Measurements from ENCODE around the gene TRPM3.

TRPM3 gene

GRCh38 chr9:70881333-70881732, 240.1 kb downstream of the TRPM3 start:
- no peak for DNase-seq

DNA sequence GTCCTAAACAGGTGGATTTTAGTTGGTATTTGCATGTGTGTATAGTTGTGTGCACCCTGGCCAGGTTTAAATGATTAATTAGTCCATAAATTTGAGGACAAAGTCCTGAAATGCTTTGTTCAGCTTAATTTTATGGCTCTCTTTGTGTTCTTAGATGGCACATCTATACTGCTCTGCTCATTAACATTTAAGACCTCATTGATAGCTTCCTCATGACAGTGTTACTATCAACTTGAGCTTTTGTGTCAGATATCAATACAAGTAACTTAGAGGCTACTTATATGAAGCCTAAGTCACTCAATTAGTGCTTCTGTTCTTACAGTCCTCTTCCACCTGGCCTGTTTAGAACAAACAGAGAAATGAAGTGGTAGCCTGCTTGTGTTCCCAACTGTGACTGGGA, 240.9 kb downstream of the TRPM3 start:
- DNase-seq: no peak

GRCh38 chr9:70878576-70878975, 242.8 kb downstream of the TRPM3 start:
- no peak for DNase-seq

- DNase-seq: no peak
These were observed 247.0 kb downstream of the TRPM3 start for GRCh38 chr9:70874451-70874850.

- no peak for DNase-seq
These were observed 247.9 kb downstream of the TRPM3 start for GRCh38 chr9:70873506-70873905.

DNA sequence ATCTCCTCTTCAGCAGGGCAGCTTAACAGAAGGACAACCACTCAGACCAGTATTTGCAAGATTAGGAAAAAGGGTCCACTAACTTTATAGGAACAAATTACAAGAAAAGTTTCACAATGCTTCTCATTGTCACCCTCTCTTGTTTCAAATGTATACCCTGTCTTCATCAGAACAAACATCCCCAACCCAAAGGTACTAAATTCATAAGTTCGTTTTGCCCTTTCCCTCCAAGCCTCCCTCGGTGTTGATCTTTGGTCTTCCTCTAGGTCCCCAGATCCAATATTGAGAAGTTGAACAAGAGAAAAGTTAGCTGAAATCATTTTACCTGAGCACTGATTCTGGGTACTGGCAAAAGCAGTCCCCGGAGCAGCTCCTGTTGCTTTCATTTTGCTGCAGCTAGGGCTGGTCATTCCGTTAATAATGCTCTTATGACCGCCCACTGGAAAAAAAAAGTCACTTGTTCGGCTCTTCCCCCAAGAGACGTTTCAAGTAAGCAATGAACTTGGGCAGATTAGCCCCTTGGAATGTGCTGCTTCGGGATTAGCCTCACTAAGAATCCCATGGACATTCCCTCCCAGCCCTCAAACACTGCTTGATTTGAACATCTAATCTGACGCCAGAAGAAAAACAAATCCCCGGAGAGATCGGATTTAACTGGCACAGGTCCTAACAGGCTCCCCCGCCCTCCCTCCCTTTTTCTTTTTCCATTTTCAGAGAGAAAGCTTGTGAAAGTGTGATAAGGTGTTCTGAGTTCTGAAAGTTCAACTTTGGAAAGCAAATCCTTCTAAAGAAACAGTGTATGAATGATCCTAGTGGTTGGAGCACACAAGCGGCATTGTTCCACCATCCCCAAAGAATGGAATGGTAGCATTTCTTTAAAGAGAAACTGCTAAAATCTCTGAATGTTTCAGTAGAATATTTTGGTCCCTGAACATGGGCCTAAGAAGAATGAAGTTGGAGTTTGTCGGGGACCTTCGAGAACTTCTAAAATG, 252.5 kb downstream of the TRPM3 start:
- no peak for DNase-seq

GRCh38 chr9:70868041-70868440, 253.4 kb downstream of the TRPM3 start:
- no peak for DNase-seq

- no peak for DNase-seq
These were observed 255.9 kb downstream of the TRPM3 start for GRCh38 chr9:70865471-70865870.

DNA sequence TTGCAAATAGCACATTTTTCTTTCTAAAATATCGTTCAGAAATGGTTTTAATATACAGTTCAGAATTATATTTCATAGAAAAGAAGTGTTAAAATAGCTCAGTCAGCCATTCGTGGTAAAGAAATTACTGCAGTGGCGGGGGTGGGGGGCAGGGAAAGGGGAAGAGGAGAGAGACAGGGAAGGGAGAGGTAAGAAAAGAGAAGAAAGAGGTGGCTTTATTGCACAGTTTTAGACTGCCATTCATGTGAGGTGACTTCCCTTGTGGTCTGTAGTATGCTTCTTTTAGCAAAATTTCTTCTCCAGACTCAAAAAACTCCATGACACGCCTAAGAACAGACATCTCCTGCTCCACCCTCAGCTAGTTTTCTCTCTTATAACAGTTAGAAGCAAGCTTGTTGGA, 259.6 kb downstream of the TRPM3 start:
- no peak for DNase-seq

DNA sequence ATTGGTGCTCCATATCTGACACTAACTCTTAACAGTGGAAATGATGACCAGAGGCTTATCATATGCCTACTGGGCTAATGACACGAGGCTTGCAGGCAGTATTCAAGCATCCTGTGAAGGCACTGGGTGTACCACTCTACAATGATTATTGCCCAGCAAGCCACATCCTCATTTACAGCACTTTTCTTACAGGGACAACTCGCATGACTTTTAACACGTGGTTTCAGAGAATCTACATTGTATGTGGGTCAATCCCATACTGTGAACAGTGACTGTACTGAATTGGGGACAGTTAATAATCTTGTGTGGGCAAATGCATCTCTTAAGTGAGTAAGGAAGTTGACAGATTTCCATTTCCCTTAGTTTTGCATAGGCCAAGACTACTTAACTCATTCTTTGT, 260.0 kb downstream of the TRPM3 start:
- DNase-seq: no peak

DNA sequence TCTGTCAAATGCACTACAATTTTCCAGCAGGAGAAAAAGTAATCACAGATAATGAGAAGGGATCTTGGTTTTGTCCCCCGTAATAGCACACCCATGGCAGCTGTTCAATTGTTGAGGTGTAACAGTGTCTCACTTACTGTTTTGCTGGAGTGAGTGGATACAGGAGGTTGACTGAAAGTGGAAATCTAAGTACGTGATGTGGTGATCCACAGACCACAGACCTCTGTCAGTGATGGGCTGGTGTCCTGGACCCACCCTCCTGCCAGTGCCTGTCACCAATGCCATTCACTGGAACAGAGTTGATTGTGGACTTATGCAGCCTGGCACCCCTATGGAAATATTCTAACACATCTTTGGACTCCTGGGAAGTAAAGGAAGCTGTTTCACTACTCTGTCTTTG, 261.7 kb downstream of the TRPM3 start:
- no peak for DNase-seq

DNA sequence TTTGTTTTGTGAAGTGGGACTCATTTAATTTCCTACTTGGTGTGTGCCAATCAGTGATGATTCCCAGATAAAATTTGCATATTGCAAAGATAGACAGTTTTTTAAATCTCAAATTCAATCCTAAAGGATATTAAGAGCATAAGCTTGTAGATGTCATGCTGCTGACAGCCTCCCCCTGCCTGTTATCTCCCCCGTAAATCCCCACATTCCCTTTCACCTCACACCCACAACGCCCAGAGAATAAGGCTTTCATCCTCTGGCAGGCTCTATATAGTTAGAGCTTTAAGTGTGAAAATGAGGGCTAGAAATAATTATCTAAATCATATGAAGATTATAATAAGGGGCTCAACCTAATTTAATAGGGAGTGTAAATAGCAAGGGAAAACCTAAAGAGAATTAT, 265.0 kb downstream of the TRPM3 start:
- no peak for DNase-seq

DNA sequence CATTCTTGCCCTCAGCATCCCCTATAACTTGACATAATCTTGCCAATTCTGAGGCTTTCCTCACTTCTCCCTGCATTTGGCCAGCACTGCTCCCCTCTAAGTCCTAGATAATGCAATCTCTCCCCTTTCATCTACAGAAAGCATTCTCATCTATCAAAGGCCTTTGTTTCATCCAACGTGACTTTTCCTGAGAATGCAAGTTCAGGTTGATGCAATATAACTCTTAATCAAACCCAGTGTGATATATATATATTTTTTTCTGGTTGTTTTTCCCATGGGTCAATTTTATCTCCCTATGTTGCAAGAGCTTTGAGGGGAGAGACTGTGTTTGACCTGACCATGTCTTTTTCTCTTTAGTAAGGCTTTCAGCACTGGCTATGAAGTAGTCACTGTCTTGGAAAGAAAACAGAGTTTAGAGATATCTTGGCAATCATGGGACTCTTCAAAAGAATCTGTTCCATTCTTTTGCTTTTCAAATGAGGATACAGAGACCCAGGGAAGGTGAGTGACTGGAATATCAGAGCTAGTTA, 268.6 kb downstream of the TRPM3 start:
- DNase-seq: no peak

- no peak for DNase-seq
These were observed 281.2 kb downstream of the TRPM3 start for GRCh38 chr9:70840266-70840665.

DNA sequence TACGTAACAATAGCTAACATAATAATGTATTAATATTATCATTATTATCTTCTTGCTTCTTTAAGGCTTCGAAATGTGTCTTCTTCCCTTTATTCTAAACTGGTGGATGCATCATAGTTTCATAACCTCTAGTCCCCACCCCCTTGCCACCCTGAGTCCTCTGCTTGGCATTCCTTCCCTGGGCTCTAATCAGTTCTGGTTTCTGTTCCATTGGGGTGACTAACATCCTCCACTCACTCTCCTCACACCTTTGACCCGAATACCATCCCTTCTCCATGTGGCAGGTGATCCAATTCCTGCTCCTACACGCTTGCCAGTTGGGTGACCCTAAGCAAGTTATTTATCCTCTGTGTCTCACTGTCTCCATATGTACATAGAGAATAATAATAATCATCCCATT, 286.1 kb downstream of the TRPM3 start:
- DNase-seq: no peak

DNA sequence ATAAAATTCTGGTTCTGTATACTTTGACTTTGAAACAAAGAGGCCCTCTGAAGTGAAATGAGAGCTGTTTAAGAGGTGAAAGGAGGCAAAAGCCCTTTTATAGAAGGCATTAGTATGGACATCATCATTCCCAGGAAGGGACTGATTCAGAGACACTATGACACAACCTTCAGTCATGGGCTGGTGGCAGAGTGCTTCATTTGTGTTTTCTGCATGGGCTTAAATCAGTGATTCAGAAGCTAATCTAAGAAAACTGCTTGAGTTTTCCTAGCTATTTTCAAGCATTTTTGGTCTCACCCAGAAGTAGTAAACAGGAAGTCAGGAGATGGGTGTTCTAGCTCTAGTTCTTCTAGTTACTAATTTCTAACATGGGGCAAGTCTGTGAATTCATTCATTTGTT, 288.9 kb downstream of the TRPM3 start:
- DNase-seq: no peak

GRCh38 chr9:70830618-70831017, 290.8 kb downstream of the TRPM3 start:
- no peak for DNase-seq

- no peak for DNase-seq
These were observed 291.7 kb downstream of the TRPM3 start for GRCh38 chr9:70829591-70830265.

DNA sequence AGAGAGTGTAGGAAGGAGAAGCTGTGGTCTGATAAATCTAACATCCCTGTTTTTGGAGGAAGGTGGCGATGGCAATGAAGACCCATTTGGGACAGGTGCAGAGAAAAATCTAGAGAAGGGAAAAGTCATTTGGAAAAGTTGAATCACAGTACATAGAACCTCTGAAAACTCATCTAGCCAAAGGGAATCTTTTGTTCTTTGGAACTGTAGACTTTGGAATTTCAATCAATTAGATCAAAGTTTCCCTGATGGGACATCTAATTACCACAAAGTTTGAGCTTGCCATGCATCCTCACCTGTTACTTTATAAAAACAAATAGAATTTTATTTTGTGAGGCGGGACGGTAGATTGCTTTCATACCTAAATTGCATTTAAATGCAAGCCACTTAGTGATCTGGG, 294.9 kb downstream of the TRPM3 start:
- no peak for DNase-seq

DNA sequence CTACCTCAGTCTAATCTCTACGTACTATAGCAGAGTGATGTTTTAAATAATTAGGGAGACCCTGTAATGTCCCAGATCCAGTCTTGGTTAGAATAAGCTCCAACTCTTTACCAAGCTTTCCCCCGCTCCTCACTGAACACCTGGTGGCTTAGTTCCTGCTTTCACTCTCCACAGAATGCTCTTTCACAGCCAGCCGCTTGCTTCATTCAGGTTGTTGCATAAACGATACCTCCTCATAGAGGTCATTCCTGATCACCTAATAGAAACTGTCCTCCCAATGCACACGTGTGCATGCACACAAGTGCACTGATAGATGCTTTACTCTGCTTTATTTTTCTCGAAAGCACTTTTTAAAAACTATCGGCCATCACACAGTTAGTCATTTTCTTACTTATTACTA, 298.1 kb downstream of the TRPM3 start:
- no peak for DNase-seq

- DNase-seq: no peak
These were observed 304.1 kb downstream of the TRPM3 start for GRCh38 chr9:70817311-70817710.

GRCh38 chr9:70816891-70817290, 304.5 kb downstream of the TRPM3 start:
- DNase-seq: no peak

GRCh38 chr9:70816316-70816715, 305.1 kb downstream of the TRPM3 start:
- DNase-seq: no peak

- DNase-seq: no peak
These were observed 306.8 kb downstream of the TRPM3 start for GRCh38 chr9:70814597-70814996.

All from CD4-positive, alpha-beta T cell treated with Interleukin-6 for 4 hours (primary cell).